H9 (cell line): ENCODE results near the gene ANKRD34B. TPM values are rescaled to one million over a fixed set of nuclear protein-coding genes. Genes with fewer than 3 reads are reported as not detected.

Experiments
- DNase-seq: peaks from one replicate; pipeline ENCODE4 v3.0.0-alpha.2; 2017
- H2AFZ ChIP-seq: one replicate; pipeline ENCODE4 v1.6.1; 2013; ENCODE audit warnings: mild to moderate bottlenecking, low read length, control low read depth, moderate library complexity
- H2AK5ac ChIP-seq: 2 replicates; pipeline ENCODE4 v1.6.1; 2013; ENCODE audit warnings: low read length, control low read depth, mixed read lengths; ENCODE audit not compliant: insufficient read length
- H2BK120ac ChIP-seq: one replicate; pipeline ENCODE4 v1.6.1; 2013; ENCODE audit warnings: low read depth, mild to moderate bottlenecking, low read length, control low read depth, inconsistent platforms; ENCODE audit not compliant: poor library complexity, severe bottlenecking
- H2BK12ac ChIP-seq: 2 replicates; pipeline ENCODE4 v1.6.1; 2013; ENCODE audit warnings: low read length, control low read depth, mixed read lengths, low read depth; ENCODE audit not compliant: insufficient read length
- H2BK15ac ChIP-seq: 2 replicates; pipeline ENCODE4 v1.6.1; 2013; ENCODE audit warnings: low read depth, low read length, control low read depth
- H2BK20ac ChIP-seq: one replicate; pipeline ENCODE4 v1.6.1; 2013; ENCODE audit warnings: low read depth, mild to moderate bottlenecking, low read length, control low read depth, inconsistent platforms; ENCODE audit not compliant: poor library complexity, severe bottlenecking
- H2BK5ac ChIP-seq: 2 replicates; pipeline ENCODE4 v1.6.1; 2013; ENCODE audit warnings: low read length, control low read depth, mixed read lengths; ENCODE audit not compliant: insufficient read length
- H3K14ac ChIP-seq: 2 replicates; pipeline ENCODE4 v1.6.1; 2013; ENCODE audit warnings: low read length, control low read depth; ENCODE audit not compliant: insufficient read depth
- H3K18ac ChIP-seq: 2 replicates; pipeline ENCODE4 v1.6.1; 2013; ENCODE audit warnings: low read depth, mild to moderate bottlenecking, mixed read lengths, low read length, control low read depth; ENCODE audit not compliant: insufficient read length
- H3K23ac ChIP-seq: 2 replicates; pipeline ENCODE4 v1.6.1; 2013; ENCODE audit warnings: low read length, control low read depth, mixed read lengths, low read depth; ENCODE audit not compliant: insufficient read length
- H3K23me2 ChIP-seq: 2 replicates; pipeline ENCODE4 v1.6.1; 2013; ENCODE audit warnings: low read depth, mild to moderate bottlenecking, mixed read lengths, low read length, control low read depth; ENCODE audit not compliant: insufficient read length, poor library complexity, severe bottlenecking
- H3K27ac ChIP-seq: 2 replicates; pipeline ENCODE4 v1.5.1; 2013; ENCODE audit warnings: low read length, control low read depth, mixed read lengths, low read depth; ENCODE audit not compliant: insufficient read length
- H3K27me3 ChIP-seq: 2 replicates; pipeline ENCODE4 v1.6.1; 2013; ENCODE audit warnings: low read length, control low read depth, inconsistent platforms; ENCODE audit not compliant: insufficient read depth
- H3K4ac ChIP-seq: 2 replicates; pipeline ENCODE4 v1.6.1; 2013; ENCODE audit warnings: low read depth, mild to moderate bottlenecking, control low read depth, inconsistent platforms, low read length, moderate library complexity
- H3K4me1 ChIP-seq: 2 replicates; pipeline ENCODE4 v1.6.1; 2013; ENCODE audit warnings: low read length, control low read depth, inconsistent platforms; ENCODE audit not compliant: insufficient read depth
- H3K4me2 ChIP-seq: 2 replicates; pipeline ENCODE4 v1.6.1; 2013; ENCODE audit warnings: low read length, control low read depth, mixed read lengths; ENCODE audit not compliant: insufficient read length, insufficient read depth
- H3K56ac ChIP-seq: 2 replicates; pipeline ENCODE4 v1.6.1; 2013; ENCODE audit warnings: low read depth, mild to moderate bottlenecking, mixed read lengths, low read length, control low read depth; ENCODE audit not compliant: insufficient read length
- H3K79me1 ChIP-seq: 2 replicates; pipeline ENCODE4 v1.6.1; 2013; ENCODE audit warnings: low read depth, mild to moderate bottlenecking, moderate library complexity, low read length, control low read depth, inconsistent platforms; ENCODE audit not compliant: insufficient read depth, poor library complexity, severe bottlenecking
- H3K79me2 ChIP-seq: 2 replicates; pipeline ENCODE4 v1.6.1; 2013; ENCODE audit warnings: low read length, control low read depth, inconsistent platforms; ENCODE audit not compliant: insufficient read depth
- H3K9ac ChIP-seq: 2 replicates; pipeline ENCODE4 v1.6.1; 2013; ENCODE audit warnings: low read length, control low read depth, mixed read lengths; ENCODE audit not compliant: insufficient read length; ENCODE audit errors: extremely low read depth
- H3K9me3 ChIP-seq: one replicate; pipeline ENCODE4 v1.6.1; 2013; ENCODE audit warnings: low read depth, low read length, inconsistent platforms; ENCODE audit not compliant: control insufficient read depth
- H3T11ph ChIP-seq: one replicate; pipeline ENCODE4 v1.6.1; 2013; ENCODE audit warnings: mild to moderate bottlenecking, low read length, control low read depth, inconsistent platforms
- H4K20me1 ChIP-seq: one replicate; pipeline ENCODE4 v1.6.1; 2013; ENCODE audit not compliant: control insufficient read depth, insufficient read length, insufficient read depth
- H4K5ac ChIP-seq: 2 replicates; pipeline ENCODE4 v1.6.1; 2013; ENCODE audit warnings: low read depth, mild to moderate bottlenecking, mixed read lengths, low read length, control low read depth; ENCODE audit not compliant: insufficient read length
- H4K8ac ChIP-seq: replicated peaks from 2 replicates; pipeline ENCODE4 v1.6.1; 2013; ENCODE audit warnings: low read length, control low read depth, mixed read lengths, low read depth; ENCODE audit not compliant: insufficient read length
- H4K91ac ChIP-seq: 2 replicates; pipeline ENCODE4 v1.6.1; 2013; ENCODE audit warnings: low read depth, mild to moderate bottlenecking, moderate library complexity, mixed read lengths, low read length, control low read depth; ENCODE audit not compliant: insufficient read length
- H3K27ac Mint-ChIP-seq, 3 experiments: 2 replicates in 2 of 3; 3 replicates in 1 of 3; pipeline ENCODE4 v1.8.0; 2020 to 2021; ENCODE audit warnings: mixed read lengths in 3 of 3, mild to moderate bottlenecking in 1 of 3, moderate library complexity in 1 of 3
- H3K27me3 Mint-ChIP-seq: 2 replicates; pipeline ENCODE4 v1.8.0; 2021; ENCODE audit warnings: low read depth, mild to moderate bottlenecking, moderate library complexity, mixed read lengths
- H3K36me3 Mint-ChIP-seq, 3 experiments: 2 replicates in 2 of 3; 3 replicates in 1 of 3; pipeline ENCODE4 v1.8.0; 2020 to 2021; ENCODE audit warnings: low read depth in 3 of 3, mixed read lengths in 3 of 3; ENCODE audit not compliant: insufficient read depth in 1 of 3
- H3K4me1 Mint-ChIP-seq, 2 experiments: 2 replicates each; pipeline ENCODE4 v1.8.0; 2020; ENCODE audit warnings: mixed read lengths in 2 of 2
- H3K4me3 Mint-ChIP-seq, 2 experiments: 2 replicates in 1 of 2; 3 replicates in 1 of 2; pipeline ENCODE4 v1.8.0; 2020 to 2021; ENCODE audit warnings: mild to moderate bottlenecking in 2 of 2, mixed read lengths in 2 of 2, moderate library complexity in 1 of 2
- H3K9me3 Mint-ChIP-seq, 2 experiments: 2 replicates in 1 of 2; 3 replicates in 1 of 2; pipeline ENCODE4 v1.8.0; 2020; ENCODE audit warnings: mild to moderate bottlenecking in 2 of 2, mixed read lengths in 2 of 2, moderate library complexity in 1 of 2
- CTCF ChIP-seq: fragments of 200-600 bp; sonication (generic); conservative IDR thresholded peaks from 3 replicates; pipeline ENCODE4 v1.8.0; 2021; ENCODE audit warnings: antibody characterized with exemption, mild to moderate bottlenecking
- WGBS: extraction: QIAGEN DNeasy Blood & Tissue Kit; methylation state at CpG from one replicate; pipeline ENCODE4 v1.1.7; 2013; ENCODE audit warnings: missing lambda C conversion rate, low lambda C conversion rate, mixed read lengths; ENCODE audit not compliant: insufficient read length; ENCODE audit errors: extremely low coverage; 5-methylcytosine and 5-hydroxymethylcytosine counted together
- total RNA-seq: library from RNA; stranded (reverse); gene quantifications from 2 replicates; pipeline ENCODE4 v1.2.1, GENCODE V29; 2021

ANKRD34B gene
- total RNA-seq, 1 experiment from 2014 or later: 0.72 TPM

GRCh38 chr5:80608731-80609130, 38.7 kb upstream of the ANKRD34B start:
- Histone ChIP-seq H3K14ac (no peak overlapping the region), H4K5ac (no peak overlapping the region), H2BK12ac (no peak overlapping the region), H3K56ac (no peak overlapping the region), H3K18ac (no peak overlapping the region), H2AFZ (no peak overlapping the region), H4K8ac (no peak overlapping the region), H2BK5ac (no peak overlapping the region), H3T11ph (no peak overlapping the region), H3K4me2 (no peak overlapping the region), H2BK15ac (no peak overlapping the region), H3K4me1 (no peaks in the 10 kb centered on the region), H2BK20ac (no peak overlapping the region), H2BK120ac (no peak overlapping the region), H3K9me3 (no peaks in the 10 kb centered on the region), H3K79me1 (no peaks in the 10 kb centered on the region), H3K23ac (no peak overlapping the region), H3K4ac (no peak overlapping the region), H2AK5ac (no peak overlapping the region), H3K79me2 (no peaks in the 10 kb centered on the region), H3K27ac (no peak overlapping the region), H3K27me3 (no peaks in the 10 kb centered on the region), H3K9ac (no peak overlapping the region), H4K91ac (no peak overlapping the region), H4K20me1 (no peaks in the 10 kb centered on the region), H3K23me2 (no peaks in the 10 kb centered on the region)
- no peak for TF ChIP-seq CTCF
- no peak overlapping the region for H3K4me3 Mint-ChIP-seq
- H3K27me3 Mint-ChIP-seq: no peaks in the 10 kb centered on the region
- no peak overlapping the region for H3K27ac Mint-ChIP-seq
- H3K36me3 Mint-ChIP-seq: no peaks in the 10 kb centered on the region; a peak in 1 of 7 replicates
- H3K9me3 Mint-ChIP-seq: peaks cover 0 to 6% of the 10 kb centered on the region in 2 experiments; a peak in 3 of 5 replicates
- WGBS: no CpG with 5 or more reads among the region's 1 CpG
- DNase-seq: no peak
- no peaks in the 10 kb centered on the region for H3K4me1 Mint-ChIP-seq
